Thyroid gland (tissue), 4 donors: ENCODE data around the gene GFOD2.

Experiments used
- POLR2A ChIP-seq, 2 donors: fragments of 450-650 bp; IDR thresholded peaks; one replicate each; pipeline ENCODE4 v1.6.1; 2017; ENCODE audit warnings: antibody characterized with exemption in 2 of 2, mild to moderate bottlenecking in 2 of 2, moderate library complexity in 1 of 2
- TF ChIP-seq, protein P1 (sequence below), 6 experiments: fragments of 200-600 bp in 3 of 6; fragments of 450-650 bp in 3 of 6; sonication (generic) in 3 of 6; IDR thresholded peaks; one replicate each; pipeline ENCODE4 v1.5.1; 2016 to 2019; ENCODE audit warnings: antibody characterized with exemption in 6 of 6, mild to moderate bottlenecking in 2 of 6, inconsistent platforms in 1 of 6, moderate library complexity in 1 of 6

GRCh38 chr16:67675579-67675935 lies 43.6 kb downstream of the GFOD2 start:
- TF ChIP-seq, protein P1, sequence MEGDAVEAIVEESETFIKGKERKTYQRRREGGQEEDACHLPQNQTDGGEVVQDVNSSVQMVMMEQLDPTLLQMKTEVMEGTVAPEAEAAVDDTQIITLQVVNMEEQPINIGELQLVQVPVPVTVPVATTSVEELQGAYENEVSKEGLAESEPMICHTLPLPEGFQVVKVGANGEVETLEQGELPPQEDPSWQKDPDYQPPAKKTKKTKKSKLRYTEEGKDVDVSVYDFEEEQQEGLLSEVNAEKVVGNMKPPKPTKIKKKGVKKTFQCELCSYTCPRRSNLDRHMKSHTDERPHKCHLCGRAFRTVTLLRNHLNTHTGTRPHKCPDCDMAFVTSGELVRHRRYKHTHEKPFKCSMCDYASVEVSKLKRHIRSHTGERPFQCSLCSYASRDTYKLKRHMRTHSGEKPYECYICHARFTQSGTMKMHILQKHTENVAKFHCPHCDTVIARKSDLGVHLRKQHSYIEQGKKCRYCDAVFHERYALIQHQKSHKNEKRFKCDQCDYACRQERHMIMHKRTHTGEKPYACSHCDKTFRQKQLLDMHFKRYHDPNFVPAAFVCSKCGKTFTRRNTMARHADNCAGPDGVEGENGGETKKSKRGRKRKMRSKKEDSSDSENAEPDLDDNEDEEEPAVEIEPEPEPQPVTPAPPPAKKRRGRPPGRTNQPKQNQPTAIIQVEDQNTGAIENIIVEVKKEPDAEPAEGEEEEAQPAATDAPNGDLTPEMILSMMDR (IDR thresholded peaks at IDR 0.05): no peak
- no peak for TF ChIP-seq POLR2A (IDR thresholded peaks at IDR 0.05)
